Tibial artery (tissue), 4 donors: Measurements from ENCODE around the gene MNAT1.

Experiments
- DNase-seq, 2 donors: peaks; one replicate each; pipeline ENCODE4 v3.0.0-alpha.2; 2019
- H3K27ac ChIP-seq, 2 donors: fragments of 200-600 bp; sonication (generic) in 1 of 2; 1 replicate in 1 of 2; 2 replicates in 1 of 2; pipeline ENCODE4 v1.5.1; 2018 to 2019; ENCODE audit warnings: mild to moderate bottlenecking in 1 of 2
- H3K27me3 ChIP-seq, 2 donors: fragments of 200-600 bp; sonication (generic) in 1 of 2; one replicate each; pipeline versions ENCODE4 v1.5.1 to v1.6.0; 2016 to 2019
- H3K36me3 ChIP-seq, 3 donors: fragments of 200-600 bp; sonication (generic) in 2 of 3; one replicate each; pipeline ENCODE4 v1.5.1; 2016 to 2019; ENCODE audit warnings: mild to moderate bottlenecking in 2 of 3
- H3K4me1 ChIP-seq, 4 donors: fragments of 200-600 bp; sonication (generic) in 2 of 4; 1 replicate in 3 of 4; 2 replicates in 1 of 4; pipeline ENCODE4 v1.5.1; 2016 to 2019
- H3K4me3 ChIP-seq, 2 donors: fragments of 200-600 bp; sonication (generic) in 1 of 2; 1 replicate in 1 of 2; 2 replicates in 1 of 2; pipeline ENCODE4 v1.5.1; 2018 to 2019; ENCODE audit warnings: mild to moderate bottlenecking in 2 of 2
- H3K9me3 ChIP-seq, 3 donors: fragments of 200-600 bp; sonication (generic) in 1 of 3; one replicate each; pipeline ENCODE4 v1.5.1; 2016 to 2019
- intact Hi-C: fragments of 100-400 bp; cut with DNase I; formaldehyde crosslinking; loops from one replicate; pipeline ENCODE4 v1.15.0; 2023; ENCODE audit warnings: low total_unique reads
- TF ChIP-seq, protein P1 (sequence below), 2 experiments: fragments of 200-600 bp in 1 of 2; fragments of 450-650 bp in 1 of 2; IDR thresholded peaks; one replicate each; pipeline ENCODE4 v1.5.1; 2017 to 2019; ENCODE audit warnings: antibody characterized with exemption in 2 of 2, mild to moderate bottlenecking in 1 of 2, moderate library complexity in 1 of 2

Gene MNAT1

GRCh38 chr14:60968671-60969070, 234.1 kb downstream of the MNAT1 start:
- H3K4me3 ChIP-seq = no peak overlapping the region
- H3K9me3 ChIP-seq = no peaks in the 10 kb centered on the region
- peaks cover 0 to 16% (median 5%) of the 10 kb centered on the region in 3 donors for H3K36me3 ChIP-seq
- TF ChIP-seq, protein P1, sequence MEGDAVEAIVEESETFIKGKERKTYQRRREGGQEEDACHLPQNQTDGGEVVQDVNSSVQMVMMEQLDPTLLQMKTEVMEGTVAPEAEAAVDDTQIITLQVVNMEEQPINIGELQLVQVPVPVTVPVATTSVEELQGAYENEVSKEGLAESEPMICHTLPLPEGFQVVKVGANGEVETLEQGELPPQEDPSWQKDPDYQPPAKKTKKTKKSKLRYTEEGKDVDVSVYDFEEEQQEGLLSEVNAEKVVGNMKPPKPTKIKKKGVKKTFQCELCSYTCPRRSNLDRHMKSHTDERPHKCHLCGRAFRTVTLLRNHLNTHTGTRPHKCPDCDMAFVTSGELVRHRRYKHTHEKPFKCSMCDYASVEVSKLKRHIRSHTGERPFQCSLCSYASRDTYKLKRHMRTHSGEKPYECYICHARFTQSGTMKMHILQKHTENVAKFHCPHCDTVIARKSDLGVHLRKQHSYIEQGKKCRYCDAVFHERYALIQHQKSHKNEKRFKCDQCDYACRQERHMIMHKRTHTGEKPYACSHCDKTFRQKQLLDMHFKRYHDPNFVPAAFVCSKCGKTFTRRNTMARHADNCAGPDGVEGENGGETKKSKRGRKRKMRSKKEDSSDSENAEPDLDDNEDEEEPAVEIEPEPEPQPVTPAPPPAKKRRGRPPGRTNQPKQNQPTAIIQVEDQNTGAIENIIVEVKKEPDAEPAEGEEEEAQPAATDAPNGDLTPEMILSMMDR (IDR thresholded peaks at IDR 0.05) = no peak
- no peaks in the 10 kb centered on the region for H3K27me3 ChIP-seq
- peaks cover 0 to 13% (median 2%) of the 10 kb centered on the region in 4 donors for H3K4me1 ChIP-seq
- intact Hi-C loops = no loop called here
- DNase-seq = no peak
- H3K27ac ChIP-seq = no peak overlapping the region

DNA sequence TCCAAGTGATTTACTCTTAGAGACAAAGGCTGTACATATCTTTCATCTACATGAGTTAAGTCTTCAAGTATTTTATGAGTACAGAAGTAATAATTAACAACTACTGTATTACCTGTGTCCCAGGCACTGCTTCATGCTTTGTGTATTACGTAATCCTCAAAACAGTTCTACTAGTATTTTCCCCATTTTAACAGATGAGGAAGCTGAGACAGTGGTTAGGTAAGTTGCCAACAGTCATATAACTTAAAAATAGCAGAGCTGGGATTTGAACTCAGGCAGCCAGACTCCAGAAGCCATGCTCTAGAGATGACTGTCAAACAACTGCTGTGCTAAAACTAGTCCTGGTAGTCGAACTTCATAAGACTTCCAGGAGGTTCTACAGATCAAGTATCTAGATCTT, 235.6 kb downstream of the MNAT1 start:
- Histone ChIP-seq H3K4me1 (peaks cover 0 to 12% (median 2%) of the 10 kb centered on the region in 4 donors), H3K27me3 (no peaks in the 10 kb centered on the region), H3K4me3 (no peak overlapping the region), H3K27ac (no peak overlapping the region), H3K9me3 (no peaks in the 10 kb centered on the region), H3K36me3 (peaks cover 0 to 21% (median 5%) of the 10 kb centered on the region in 3 donors)
- DNase-seq = no peak
- intact Hi-C loops = no loop called here
- TF ChIP-seq, protein P1 (IDR thresholded peaks at IDR 0.05) = no peak

DNA sequence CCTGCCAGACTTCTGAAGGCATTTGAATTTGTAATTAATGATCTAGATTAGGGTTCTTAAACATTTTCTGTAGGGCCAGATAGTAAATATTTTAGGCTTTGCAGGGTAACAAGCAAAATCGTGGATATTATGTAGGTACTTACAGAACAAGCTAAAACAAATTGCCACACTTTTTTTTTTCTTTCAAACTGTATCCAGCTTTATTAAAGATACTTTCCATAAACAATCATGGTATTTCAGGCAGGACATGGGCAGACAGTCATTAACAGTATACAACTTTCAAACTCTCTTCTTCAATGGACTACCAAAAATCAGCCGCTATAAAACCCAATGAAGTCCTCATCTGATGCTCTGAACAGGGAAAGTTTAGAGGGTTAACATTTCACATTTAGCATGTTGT, 236.7 kb downstream of the MNAT1 start:
- no peak overlapping the region for H3K27ac ChIP-seq
- H3K4me1 ChIP-seq = peaks cover 0 to 5% (median 0%) of the 10 kb centered on the region in 4 donors
- H3K36me3 ChIP-seq = peaks cover 0 to 29% (median 9%) of the 10 kb centered on the region in 3 donors
- H3K9me3 ChIP-seq = no peaks in the 10 kb centered on the region
- TF ChIP-seq, protein P1 (IDR thresholded peaks at IDR 0.05) = no peak
- no peaks in the 10 kb centered on the region for H3K27me3 ChIP-seq
- no peak overlapping the region for H3K4me3 ChIP-seq
- intact Hi-C loops = no loop called here
- no peak for DNase-seq

GRCh38 chr14:60972295-60972694, 237.7 kb downstream of the MNAT1 start:
- intact Hi-C loops = no loop called here
- H3K27ac ChIP-seq = no peak overlapping the region
- no peak for DNase-seq
- H3K4me1 ChIP-seq = peaks cover 0 to 5% (median 0%) of the 10 kb centered on the region in 4 donors
- H3K4me3 ChIP-seq = no peak overlapping the region
- H3K27me3 ChIP-seq = no peaks in the 10 kb centered on the region
- TF ChIP-seq, protein P1 (IDR thresholded peaks at IDR 0.05) = no peak
- H3K9me3 ChIP-seq = no peaks in the 10 kb centered on the region
- H3K36me3 ChIP-seq = peaks cover 0 to 29% (median 9%) of the 10 kb centered on the region in 3 donors

GRCh38 chr14:60973070-60973469, 238.5 kb downstream of the MNAT1 start:
- Histone ChIP-seq H3K36me3 (peaks cover 0 to 29% (median 9%) of the 10 kb centered on the region in 3 donors), H3K4me3 (no peak overlapping the region), H3K4me1 (peaks cover 0 to 10% (median 0%) of the 10 kb centered on the region in 4 donors), H3K27me3 (no peaks in the 10 kb centered on the region), H3K9me3 (no peaks in the 10 kb centered on the region), H3K27ac (no peak overlapping the region)
- intact Hi-C loops = no loop called here
- DNase-seq = no peak
- TF ChIP-seq, protein P1 (IDR thresholded peaks at IDR 0.05) = no peak
